Activated CD4-positive, alpha-beta T cell treated with anti-CD3 and anti-CD28 coated beads for 48 hours (primary cell): ENCODE results near the gene SGK2.

Experiments used
- DNase-seq: peaks from one replicate; pipeline ENCODE4 v3.0.0-alpha.2; 2020

Gene SGK2

GRCh38 chr20:43536041-43536816, 22.6 kb upstream of the SGK2 start:
- DNase-seq: no peak

GRCh38 chr20:43536817-43537440, 21.9 kb upstream of the SGK2 start:
- DNase-seq: no peak

GRCh38 chr20:43537921-43538877, 20.6 kb upstream of the SGK2 start:
- DNase-seq: peak; percentile 62

GRCh38 chr20:43538878-43539700, 19.7 kb upstream of the SGK2 start:
- DNase-seq: no peak

- DNase-seq: no peak
These were observed 18.7 kb upstream of the SGK2 start for GRCh38 chr20:43539975-43540672.

- no peak for DNase-seq
These were observed 18.2 kb upstream of the SGK2 start for GRCh38 chr20:43540673-43541060.

- DNase-seq: no peak
These were observed 17.6 kb upstream of the SGK2 start for GRCh38 chr20:43541214-43541613.

- no peak for DNase-seq
These were observed 16.7 kb upstream of the SGK2 start for GRCh38 chr20:43542161-43542560.

- no peak for DNase-seq
These were observed 16.2 kb upstream of the SGK2 start for GRCh38 chr20:43542674-43543073.

- DNase-seq: no peak
These were observed 15.7 kb upstream of the SGK2 start for GRCh38 chr20:43543138-43543537.

GRCh38 chr20:43544501-43544900, 14.3 kb upstream of the SGK2 start:
- DNase-seq: no peak

- DNase-seq: no peak
These were observed 12.8 kb upstream of the SGK2 start for GRCh38 chr20:43545837-43546578.

GRCh38 chr20:43548273-43548880, 10.4 kb upstream of the SGK2 start:
- DNase-seq: no peak

GRCh38 chr20:43549416-43550065, 9.3 kb upstream of the SGK2 start:
- DNase-seq: no peak

- no peak for DNase-seq
These were observed 8.4 kb upstream of the SGK2 start for GRCh38 chr20:43550456-43550855.

- no peak for DNase-seq
These were observed 4.5 kb upstream of the SGK2 start for GRCh38 chr20:43554369-43554768.

- DNase-seq: no peak
These were observed 540 bp downstream of the SGK2 start for GRCh38 chr20:43559147-43559987.

- no peak for DNase-seq
These were observed 2.1 kb downstream of the SGK2 start for GRCh38 chr20:43560974-43561373.

GRCh38 chr20:43563429-43563828, 4.6 kb downstream of the SGK2 start:
- no peak for DNase-seq
